K562 (cell line): ENCODE results near the gene FOSL2. TPM values are rescaled to one million over a fixed set of nuclear protein-coding genes. Genes with fewer than 3 reads are reported as not detected.

ENCODE experiments used
- ATAC-seq: fragments of 200-7000 bp; cut with Tn5 transposase; 3 replicates; pipeline ENCODE4 v1.9.1; 2020; ENCODE audit warnings: moderate library complexity
- BruUV-seq: library from RNA; stranded (reverse); fragments of 400-500 nt; replicated peaks from 2 replicates; lab custom pipeline; 2021; lab: Mats Ljungman, UMichigan
- CTCF ChIA-PET: fragments of 300-600 bp; formaldehyde crosslinking; extraction: SDS; loops from one replicate; lab custom pipeline; 2021; ENCODE audit warnings: low intra/inter-chr PET ratio; lab: Yijun Ruan, JAX
- POLR2A ChIA-PET: fragments of 300-600, 350-650 bp; sonication (Branson Sonifier 250); formaldehyde crosslinking; extraction: SDS; loops from one replicate; lab custom pipeline; 2021; ENCODE audit warnings: antibody characterized with exemption, inconsistent platforms; lab: Yijun Ruan, JAX
- DNase-seq, 4 experiments: peaks; one replicate each; pipeline versions ENCODE4 v3.0.0 to v3.0.0-alpha.2; 2011 to 2018; ENCODE audit warnings: low spot score in 3 of 4, mixed read lengths in 3 of 4; ENCODE audit errors: extremely low read depth in 1 of 4
- FAIRE-seq: peaks from 2 replicates; lab custom pipeline; 2011; peaks lifted over from hg19 to GRCh38; lab: Jason Lieb, UNC
- H2AFZ ChIP-seq: 2 replicates; pipeline ENCODE4 v1.6.0; 2011; ENCODE audit warnings: low read depth, low read length, control low read depth, inconsistent platforms
- H3K27ac ChIP-seq: fragments of 200-600 bp; 3 replicates; pipeline ENCODE4 v1.8.0; 2011; ENCODE audit warnings: low read depth, mild to moderate bottlenecking, control low read depth, inconsistent platforms, low read length, moderate library complexity, mixed read lengths; ENCODE audit errors: extremely low read depth
- H3K27me3 ChIP-seq, 2 experiments: fragments of 300-600 bp in 1 of 2; 2 replicates in 1 of 2; 3 replicates in 1 of 2; pipeline versions ENCODE4 v1.6.0 to v1.8.0; 2011; ENCODE audit warnings: inconsistent platforms in 2 of 2, low read length in 2 of 2, mild to moderate bottlenecking in 1 of 2, mixed read lengths in 1 of 2, moderate library complexity in 1 of 2; ENCODE audit not compliant: control insufficient read depth in 2 of 2, insufficient read depth in 2 of 2
- H3K36me3 ChIP-seq: fragments of 300-600 bp; 3 replicates; pipeline ENCODE4 v1.8.0; 2011; ENCODE audit warnings: mild to moderate bottlenecking, low read length, inconsistent platforms; ENCODE audit not compliant: control insufficient read depth, insufficient read depth
- H3K4me1 ChIP-seq, 2 experiments: fragments of 200-600 bp in 1 of 2; replicated peaks in 1 of 2; 2 replicates in 1 of 2; 3 replicates in 1 of 2; pipeline versions ENCODE4 v1.5.1 to v1.8.0; 2011; ENCODE audit warnings: inconsistent platforms in 2 of 2, low read length in 2 of 2, mild to moderate bottlenecking in 1 of 2, mixed read lengths in 1 of 2, moderate library complexity in 1 of 2; ENCODE audit not compliant: control insufficient read depth in 2 of 2, insufficient read depth in 2 of 2
- H3K4me2 ChIP-seq: 2 replicates; pipeline ENCODE4 v1.6.1; 2011; ENCODE audit warnings: low read length, control low read depth, inconsistent platforms, mixed read lengths; ENCODE audit not compliant: insufficient read depth
- H3K4me3 ChIP-seq: fragments of 200-600 bp; sonication (generic), shearing (Covaris generic); 2 replicates; pipeline ENCODE4 v1.5.1; 2016; ENCODE audit warnings: control low read depth, inconsistent platforms
- H3K79me2 ChIP-seq: fragments of 200-600 bp; 3 replicates; pipeline ENCODE4 v1.8.0; 2011; ENCODE audit warnings: low read length, inconsistent platforms; ENCODE audit not compliant: control insufficient read depth, insufficient read depth
- H3K9ac ChIP-seq, 2 experiments: 2 replicates each; pipeline versions ENCODE4 v1.6.0 to v1.6.1; 2011; ENCODE audit warnings: low read depth in 2 of 2, low read length in 2 of 2, control low read depth in 1 of 2, inconsistent platforms in 1 of 2, mild to moderate bottlenecking in 1 of 2, mixed read lengths in 1 of 2; ENCODE audit not compliant: insufficient read depth in 1 of 2
- H3K9me1 ChIP-seq: one replicate; pipeline ENCODE4 v1.6.0; 2011; ENCODE audit warnings: inconsistent platforms, mild to moderate bottlenecking, low read length, moderate library complexity; ENCODE audit not compliant: control insufficient read depth, insufficient read depth
- H3K9me3 ChIP-seq: replicated peaks from 2 replicates; pipeline ENCODE4 v1.5.1; 2011; ENCODE audit warnings: low read depth, low read length, inconsistent platforms; ENCODE audit not compliant: control insufficient read depth, insufficient read depth
- H4K20me1 ChIP-seq: replicated peaks from 2 replicates; pipeline ENCODE4 v1.6.1; 2011; ENCODE audit warnings: low read length, inconsistent platforms, mixed read lengths; ENCODE audit not compliant: control insufficient read depth, insufficient read depth
- SPI1 ChIP-seq: IDR thresholded peaks from 2 replicates; pipeline ENCODE4 v1.6.1; 2011; ENCODE audit warnings: low read depth, low read length, control low read depth, borderline replicate concordance
- SRSF7 ChIP-seq: fragments of 200-400 bp; formaldehyde crosslinking; optimal IDR thresholded peaks from 2 replicates; pipeline ENCODE3; 2017; ENCODE audit warnings: mild to moderate bottlenecking, low read depth, low read length
- ZNF324 ChIP-seq: fragments of 250-450 bp; sonication (Bioruptor Pico); IDR thresholded peaks from 2 replicates; pipeline ENCODE4 v1.4.0; 2020; ENCODE audit warnings: mild to moderate bottlenecking
- WGBS: fragments of 100-300 bp; shearing (Covaris generic); methylation state at CpG from one replicate; pipeline ENCODE4 v1.1.6; 2016; ENCODE audit warnings: low coverage, mixed read lengths; ENCODE audit not compliant: insufficient coverage; ENCODE audit errors: missing lambda C conversion rate; 5-methylcytosine and 5-hydroxymethylcytosine counted together
- in situ Hi-C: fragments of 300-500 bp; cut with MboI; formaldehyde crosslinking; loops from 4 replicates; pipeline ENCODE4 v1.15.0; 2018; ENCODE audit warnings: inconsistent platforms, mixed read lengths
- intact Hi-C: fragments of 100-400 bp; cut with micrococcal nuclease; formaldehyde crosslinking; loops from 2 replicates; pipeline ENCODE4 v1.14.2; 2022
- polyA plus RNA-seq, 8 experiments: library from polyadenylated mRNA; depleted of rRNA in 4 of 8; stranded (reverse) in 5 of 8; unstranded in 3 of 8; fragments of >200 nt; fragmentation: Nextera tagmentation in 2 of 8; fragmentation: Illumina TruSeq in 1 of 8; extraction: Ambion mirVana in 2 of 8; extraction: Trizol in 1 of 8; gene quantifications; 2 replicates each; pipeline versions ENCODE4 v1.2.1 to v1.2.3, GENCODE V29; 2011 to 2014; ENCODE audit warnings: inconsistent platforms in 1 of 8, missing spikeins in 1 of 8
- total RNA-seq, 7 experiments: library from RNA; depleted of rRNA in 6 of 7; stranded (reverse); fragments of >200 nt in 6 of 7; fragmentation: Illumina TruSeq in 2 of 7; extraction: Trizol in 2 of 7; gene quantifications; 2 replicates each; pipeline versions ENCODE4 v1.2.1 to v1.2.3, GENCODE V29; 2011 to 2021; ENCODE audit warnings: low replicate concordance in 1 of 7
- TF ChIP-seq, protein P1 (sequence below): fragments of 450-650 bp; IDR thresholded peaks from 2 replicates; pipeline ENCODE4 v1.6.1; 2016

The FOSL2 gene
- total and polyA plus RNA-seq, 9 of the 15 experiments (the other 6 are each of a cell fraction or from before 2014, with no cell fraction given), result 0.04 to 2.9 (median 0.80) TPM

DNA sequence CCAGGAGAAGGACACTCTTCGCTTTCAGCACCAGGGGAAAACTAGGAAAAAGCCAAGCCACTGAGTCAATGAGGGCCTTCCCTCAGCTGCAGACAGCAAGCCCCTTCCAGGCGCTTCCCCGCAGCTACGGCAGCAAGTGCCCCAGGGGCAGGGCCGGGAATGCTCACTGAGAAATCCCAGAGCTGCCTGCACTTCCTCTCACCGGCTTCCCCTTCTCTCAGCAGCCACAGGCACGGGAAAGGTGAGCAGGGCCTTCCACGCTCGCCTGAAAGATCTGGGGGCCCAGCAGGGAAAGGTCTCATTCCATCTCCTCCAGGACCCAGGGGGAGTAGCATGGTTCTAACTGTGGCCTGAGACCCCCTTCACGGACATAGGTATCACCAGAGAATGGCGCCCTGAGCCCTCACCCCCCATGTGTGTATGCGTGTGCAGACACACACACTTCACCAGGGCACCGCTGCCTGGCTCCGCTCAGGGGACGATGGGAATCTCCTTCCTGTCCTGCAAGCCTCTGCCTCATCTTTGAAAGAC lies 29.6 kb upstream of the FOSL2 start:
- H3K27me3 ChIP-seq, result no peaks in the 10 kb centered on the region
- TF ChIP-seq SPI1 (peak; percentile 56; the same call in 1 of the 2 replicates), ZNF324 (CRISPR knock-in tag) (no peak)
- no peak for DNase-seq
- ATAC-seq, result no peak
- in situ Hi-C loops, result no loop called here
- no peak overlapping the region for H3K27ac ChIP-seq
- peak overlapping the region in 1 of 2 experiments; percentile 11; a peak in 1 of 4 replicates for H3K9ac ChIP-seq
- ChIA-PET CTCF (no interaction called here), POLR2A (interaction anchor here (1.0 kb wide), 1 partner anchor 26 kb away, joined by 3 read pairs; no protein-coding TSS in a partner anchor)
- peaks cover 6% of the 10 kb centered on the region for H3K9me1 ChIP-seq
- no peak overlapping the region for H3K4me2 ChIP-seq
- no peak overlapping the region for H2AFZ ChIP-seq
- H3K9me3 ChIP-seq, result no peaks in the 10 kb centered on the region
- no peaks in the 10 kb centered on the region for H4K20me1 ChIP-seq
- peaks cover 66 to 78% of the 10 kb centered on the region in 2 experiments for H3K4me1 ChIP-seq
- H3K4me3 ChIP-seq, result no peak overlapping the region
- BruUV-seq, result no TSS peak
- intact Hi-C loops, result no loop called here
- no peaks in the 10 kb centered on the region for H3K79me2 ChIP-seq
- FAIRE-seq, result no peak
- H3K36me3 ChIP-seq, result no peaks in the 10 kb centered on the region
- WGBS, result 81% methylated on average over 14 of the region's 15 CpGs

DNA sequence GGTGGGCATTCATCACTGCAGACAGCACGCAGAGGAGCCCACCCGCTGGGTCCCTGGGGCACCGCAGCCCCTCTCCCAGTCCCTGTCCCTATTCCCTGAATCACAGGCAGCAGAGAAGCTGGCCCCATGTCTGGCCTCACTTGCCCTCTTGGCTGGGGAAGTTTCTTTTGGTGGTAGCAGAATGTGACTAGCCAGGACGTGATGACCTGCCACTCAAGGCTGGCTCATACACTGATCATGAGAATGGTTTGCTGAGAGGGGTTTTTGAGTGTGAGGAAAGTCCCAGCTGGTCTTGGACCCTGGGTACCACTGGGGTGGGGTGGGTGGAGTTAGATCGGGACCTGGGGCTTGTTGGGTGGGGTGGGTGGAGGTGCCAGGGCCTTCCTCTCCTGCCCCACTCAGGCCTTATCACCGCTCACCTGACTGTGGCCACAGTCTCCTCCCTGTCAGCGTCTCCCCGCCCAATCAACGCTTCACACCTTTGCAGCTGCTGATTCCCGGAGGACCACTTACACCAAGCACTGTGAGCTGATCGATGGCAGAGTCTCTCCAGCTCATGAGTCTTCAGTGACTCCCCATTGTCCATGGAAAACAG lies 28.9 kb upstream of the FOSL2 start:
- peaks cover 6% of the 10 kb centered on the region for H3K9me1 ChIP-seq
- no peaks in the 10 kb centered on the region for H3K36me3 ChIP-seq
- no peaks in the 10 kb centered on the region for H3K9me3 ChIP-seq
- POLR2A ChIA-PET, result interaction anchor here (0.6 to 1.9 kb wide), 2 partner anchors 8 to 68 kb away, joined by 4 to 13 read pairs; no protein-coding TSS in a partner anchor
- no peak for ATAC-seq
- H3K27ac ChIP-seq, result no peak overlapping the region
- TF ChIP-seq, protein P1, sequence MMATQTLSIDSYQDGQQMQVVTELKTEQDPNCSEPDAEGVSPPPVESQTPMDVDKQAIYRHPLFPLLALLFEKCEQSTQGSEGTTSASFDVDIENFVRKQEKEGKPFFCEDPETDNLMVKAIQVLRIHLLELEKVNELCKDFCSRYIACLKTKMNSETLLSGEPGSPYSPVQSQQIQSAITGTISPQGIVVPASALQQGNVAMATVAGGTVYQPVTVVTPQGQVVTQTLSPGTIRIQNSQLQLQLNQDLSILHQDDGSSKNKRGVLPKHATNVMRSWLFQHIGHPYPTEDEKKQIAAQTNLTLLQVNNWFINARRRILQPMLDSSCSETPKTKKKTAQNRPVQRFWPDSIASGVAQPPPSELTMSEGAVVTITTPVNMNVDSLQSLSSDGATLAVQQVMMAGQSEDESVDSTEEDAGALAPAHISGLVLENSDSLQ, result 0 out of 2 replicates have a peak, but pooled peaks have one; percentile 13
- no peak for TF ChIP-seq SRSF7
- H3K4me2 ChIP-seq, result no peak overlapping the region
- no peaks in the 10 kb centered on the region for H3K27me3 ChIP-seq
- H3K79me2 ChIP-seq, result no peaks in the 10 kb centered on the region
- FAIRE-seq, result no peak
- H2AFZ ChIP-seq, result no peak overlapping the region
- DNase-seq, result no peak
- intact Hi-C loops, result no loop called here
- H3K4me1 ChIP-seq, result peaks cover 59 to 71% of the 10 kb centered on the region in 2 experiments
- H3K4me3 ChIP-seq, result no peak overlapping the region
- peak overlapping the region in 1 of 2 experiments; percentile 50; a peak in 1 of 4 replicates for H3K9ac ChIP-seq
- CTCF ChIA-PET, result interaction anchor here (0.6 kb wide), 1 partner anchor 18 kb away, joined by 3 read pairs; no protein-coding TSS in a partner anchor
- in situ Hi-C loops, result no loop called here
- BruUV-seq, result no TSS peak
- H4K20me1 ChIP-seq, result no peaks in the 10 kb centered on the region
- 53% methylated on average over 9 of the region's 11 CpGs for WGBS
